Myocyte (in vitro differentiated cells): ENCODE results near the gene NSMCE4A. TPM values are rescaled to one million over a fixed set of nuclear protein-coding genes. Genes with fewer than 3 reads are reported as not detected.
A peak's percentile ranks its signal among the peaks of the same experiment; 100 is the strongest.
"Not testable (repeated sequence)": the region's sequence is repeated elsewhere in the genome, so short reads cannot be mapped to it uniquely, and the experiment has no call there.

Experiments
- DNase-seq: peaks from one replicate; pipeline ENCODE4 v3.0.0-alpha.2; 2012; ENCODE audit warnings: low read depth
- total RNA-seq: library from RNA; depleted of rRNA; stranded (reverse); fragments of >200 nt; gene quantifications from 2 replicates; pipeline ENCODE4 v1.2.3, GENCODE V29; 2014

NSMCE4A gene
- total RNA-seq, 1 donor from 2014 or later, result 24.4 TPM

GRCh38 chr10:121990015-121990677 is 15.1 kb upstream of the NSMCE4A start:
- DNase-seq, result no peak

- peak; percentile 30 for DNase-seq
Measured at GRCh38 chr10:121988361-121989324, 13.6 kb upstream of the NSMCE4A start, which contains the start of gene TACC2. TSS of gene TACC2 (plus strand) at chr10:121989163. CDS start at chr10:122021982, 32,819 bp downstream.

GRCh38 chr10:121984463-121984862 is 9.4 kb upstream of the NSMCE4A start:
- DNase-seq, result no peak

GRCh38 chr10:121983852-121984251 is 8.8 kb upstream of the NSMCE4A start:
- no peak for DNase-seq

- no peak for DNase-seq
Measured at GRCh38 chr10:121981346-121981745, 6.3 kb upstream of the NSMCE4A start.

GRCh38 chr10:121978511-121978910 is 3.5 kb upstream of the NSMCE4A start:
- DNase-seq, result no peak

- DNase-seq, result no peak
Measured at GRCh38 chr10:121976607-121977006, 1.6 kb upstream of the NSMCE4A start.

- no peak for DNase-seq
Measured at GRCh38 chr10:121975295-121976086, 474 bp upstream of the NSMCE4A start.

- DNase-seq, result no peak
Measured at GRCh38 chr10:121974019-121974534, 940 bp downstream of the NSMCE4A start.

GRCh38 chr10:121969086-121969485 is 5.9 kb downstream of the NSMCE4A start:
- DNase-seq, result not testable (repeated sequence)

GRCh38 chr10:121965996-121966395 is 9.0 kb downstream of the NSMCE4A start:
- DNase-seq, result no peak

GRCh38 chr10:121961456-121961855 is 13.6 kb downstream of the NSMCE4A start:
- DNase-seq, result no peak

- no peak for DNase-seq
Measured at GRCh38 chr10:121959671-121960070, 15.3 kb downstream of the NSMCE4A start.

- DNase-seq, result no peak
Measured at GRCh38 chr10:121956111-121957061, 18.6 kb downstream of the NSMCE4A start.

GRCh38 chr10:121952226-121952625 is 22.8 kb downstream of the NSMCE4A start:
- peak; percentile 58 for DNase-seq

- no peak for DNase-seq
Measured at GRCh38 chr10:121949451-121949850, 25.6 kb downstream of the NSMCE4A start.

GRCh38 chr10:121949049-121949448 is 26.0 kb downstream of the NSMCE4A start:
- DNase-seq, result no peak

- DNase-seq, result no peak
Measured at GRCh38 chr10:121947343-121948330, 27.4 kb downstream of the NSMCE4A start.
